Posterior vena cava (tissue), 2 donors: Measurements from ENCODE around the gene LDB2. TPM values are rescaled to one million over a fixed set of nuclear protein-coding genes. Genes with fewer than 3 reads are reported as not detected.

Experiments used
- DNase-seq: peaks from one replicate; pipeline ENCODE4 v3.0.0-alpha.2; 2020; ENCODE audit warnings: low spot score
- intact Hi-C, 2 donors: fragments of 100-400 bp; cut with DNase I; formaldehyde crosslinking; loops; one replicate each; pipeline versions ENCODE4 v1.14.1 to v1.14.2; 2022 to 2023
- total RNA-seq, 2 donors: library from RNA; stranded (reverse); fragmentation: NEBNext Ultra II Directional; extraction: Animal tissue kit (Norgen Biotek cat#: 25700); gene quantifications; one replicate each; pipeline ENCODE4 v1.2.1, GENCODE V29; 2021
- donor health status: DM: yes; HTN: yes; CAD: no.
- donor health status: DM: yes; HTN: yes; CAD: no.

Gene LDB2
- total RNA-seq, 2 donors from 2014 or later: 50.5 to 52.3 TPM

DNA sequence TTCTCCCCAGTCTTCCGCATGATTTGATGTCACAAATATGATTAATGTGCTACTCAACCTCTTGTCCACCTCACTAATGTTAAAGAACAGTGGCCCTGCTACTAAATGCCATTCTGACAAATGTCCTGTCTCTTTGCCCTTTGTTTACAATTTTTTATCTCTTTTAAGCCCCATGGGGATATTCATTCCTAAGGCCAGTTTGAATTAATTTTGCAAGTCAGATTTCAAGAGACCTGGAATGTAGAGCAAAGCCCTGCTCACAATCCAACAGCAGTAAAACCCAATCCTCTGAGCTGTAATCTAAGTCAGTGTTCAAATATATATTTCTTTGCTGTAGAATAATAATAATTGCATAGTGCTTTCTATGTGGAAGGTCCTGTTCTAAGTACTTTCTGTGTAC, 81.2 kb downstream of the LDB2 start:
- no peak for DNase-seq
- intact Hi-C loops: no loop called here

DNA sequence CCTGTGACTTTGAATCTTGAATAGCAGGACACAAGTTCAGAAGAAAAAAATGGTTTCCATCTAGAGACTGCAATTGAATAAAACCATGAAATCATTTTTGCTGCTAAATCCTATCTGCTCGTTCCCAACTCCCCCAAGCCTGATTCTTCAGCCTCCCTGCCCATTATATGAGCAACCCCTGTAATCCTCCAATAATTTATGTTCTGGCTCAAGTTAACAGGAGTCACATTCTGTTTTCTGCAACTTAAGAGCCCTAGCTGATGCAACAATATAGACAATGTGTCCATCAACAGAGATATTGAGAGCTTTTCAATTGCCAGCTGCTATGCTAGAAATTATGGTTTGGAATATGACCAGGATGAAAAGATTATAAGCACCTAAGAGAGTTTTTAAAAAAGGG, 84.1 kb downstream of the LDB2 start:
- intact Hi-C loops: no loop called here
- DNase-seq: no peak

DNA sequence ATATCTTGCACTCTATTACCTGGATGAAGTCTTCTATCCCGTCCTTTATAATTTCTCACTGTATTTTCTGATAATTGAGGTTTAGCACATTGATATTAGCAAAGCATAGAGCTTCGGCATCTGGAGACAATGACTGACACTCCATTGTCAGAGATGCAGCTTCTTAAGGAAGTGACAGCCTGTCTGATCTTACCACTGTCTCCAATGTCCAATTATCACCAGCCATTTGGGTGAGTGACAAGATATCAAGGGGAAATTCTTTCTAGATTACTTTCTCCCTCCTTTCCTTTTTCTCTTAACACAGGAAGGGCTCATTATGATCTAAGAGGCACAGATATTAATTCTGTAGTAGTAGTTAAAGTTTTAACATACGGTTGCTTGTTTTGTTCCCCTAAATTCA, 86.4 kb downstream of the LDB2 start:
- intact Hi-C loops: no loop called here
- no peak for DNase-seq

DNA sequence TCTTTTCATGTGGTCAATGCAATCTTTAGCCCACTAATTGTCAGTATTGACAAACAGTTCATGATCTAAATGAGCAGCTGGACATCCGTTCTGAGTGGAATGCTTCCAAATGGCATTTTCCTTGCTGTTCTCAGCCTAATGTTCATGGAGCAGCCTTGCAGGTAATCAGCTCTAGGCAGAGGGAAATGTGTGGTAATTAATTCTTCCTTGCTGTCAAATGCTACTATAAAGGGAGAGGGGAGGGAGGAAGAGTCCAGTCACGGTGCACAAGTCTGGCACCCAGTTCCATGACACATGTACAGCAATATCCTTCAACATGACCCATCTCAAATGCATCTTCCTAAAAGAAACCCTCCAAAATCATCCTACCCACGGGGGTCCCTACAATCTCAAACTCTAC, 88.5 kb downstream of the LDB2 start:
- DNase-seq: no peak

DNA sequence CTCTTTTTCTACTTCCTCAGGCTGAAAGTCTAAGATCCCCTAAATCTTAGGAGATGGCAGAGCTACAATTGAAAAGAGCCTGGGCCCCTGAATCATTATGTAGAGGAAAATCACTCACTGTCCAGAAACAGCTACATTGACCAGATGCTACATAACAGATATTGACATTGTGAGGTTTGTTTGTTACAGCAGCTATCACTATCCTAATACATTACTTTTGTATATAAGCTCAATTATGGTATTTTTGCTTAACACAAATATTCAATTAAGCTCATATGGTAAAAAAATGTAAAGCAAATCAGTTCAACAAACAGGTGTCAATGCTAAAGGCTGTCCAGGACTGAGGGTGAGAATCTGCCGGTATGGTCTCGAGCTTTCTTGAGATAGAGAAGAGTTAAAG, 89.4 kb downstream of the LDB2 start:
- no peak for DNase-seq
- intact Hi-C loops: no loop called here

More for the DNA sequence above, 88.5 kb downstream of the LDB2 start:
- intact Hi-C loops: no loop called here

DNA sequence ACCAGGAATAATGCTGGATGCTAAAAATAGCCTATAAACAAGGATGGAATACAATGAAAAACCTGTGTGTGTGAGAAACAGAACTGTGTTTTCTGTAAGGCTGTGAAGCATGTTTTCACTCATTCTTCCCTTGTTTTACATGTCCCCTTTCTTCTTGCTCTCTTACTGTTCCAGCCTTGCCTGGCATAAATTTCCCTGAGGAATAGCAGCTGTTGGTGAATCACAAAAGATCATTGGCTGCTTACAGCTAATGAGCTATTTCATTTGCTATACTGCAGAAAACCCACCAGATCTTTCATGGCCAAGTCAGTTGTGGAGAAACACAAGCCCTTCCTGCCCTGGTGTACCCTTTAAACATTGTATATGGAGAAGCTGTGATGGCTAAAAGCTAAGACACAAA, 91.1 kb downstream of the LDB2 start:
- DNase-seq: no peak
- intact Hi-C loops: no loop called here

DNA sequence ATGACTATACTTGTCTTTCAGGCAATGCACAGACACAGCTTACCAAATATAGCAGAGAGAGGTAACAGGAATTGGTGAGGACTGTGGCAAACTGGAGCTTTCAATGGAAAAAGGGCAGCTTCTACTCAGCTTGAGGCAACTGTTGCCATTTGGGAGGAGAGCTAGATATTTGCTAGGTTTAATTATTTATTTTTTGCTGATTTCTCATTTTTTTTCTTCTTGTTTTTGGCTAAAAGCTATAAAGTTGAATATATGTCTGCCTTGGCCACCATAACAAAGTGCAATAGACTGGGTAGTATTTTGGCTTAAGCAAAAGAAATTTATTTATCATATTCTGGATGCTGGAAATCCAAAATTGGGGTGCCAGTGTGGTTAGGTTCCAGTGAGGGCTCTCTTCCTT, 93.9 kb downstream of the LDB2 start:
- DNase-seq: no peak
- intact Hi-C loops: no loop called here

DNA sequence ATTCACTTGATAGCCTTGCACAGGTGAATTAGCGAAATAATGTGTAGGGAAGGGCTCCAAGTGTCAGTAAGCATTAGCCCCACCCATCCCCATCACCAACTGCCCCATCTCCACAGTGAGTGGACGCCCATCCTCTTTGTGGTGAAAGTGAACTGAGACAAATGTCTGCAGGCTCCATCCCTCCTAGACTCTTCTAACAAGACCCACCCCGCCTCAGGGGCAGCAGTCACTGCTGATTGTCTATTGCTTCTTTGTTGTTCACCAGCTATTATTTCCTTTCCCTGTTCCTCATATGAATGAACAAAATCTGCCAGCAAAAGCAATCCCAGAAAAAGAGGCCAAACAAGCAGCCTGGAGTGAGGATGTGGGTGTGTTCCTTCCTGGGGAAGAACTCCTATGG, 96.4 kb downstream of the LDB2 start:
- intact Hi-C loops: no loop called here
- no peak for DNase-seq

DNA sequence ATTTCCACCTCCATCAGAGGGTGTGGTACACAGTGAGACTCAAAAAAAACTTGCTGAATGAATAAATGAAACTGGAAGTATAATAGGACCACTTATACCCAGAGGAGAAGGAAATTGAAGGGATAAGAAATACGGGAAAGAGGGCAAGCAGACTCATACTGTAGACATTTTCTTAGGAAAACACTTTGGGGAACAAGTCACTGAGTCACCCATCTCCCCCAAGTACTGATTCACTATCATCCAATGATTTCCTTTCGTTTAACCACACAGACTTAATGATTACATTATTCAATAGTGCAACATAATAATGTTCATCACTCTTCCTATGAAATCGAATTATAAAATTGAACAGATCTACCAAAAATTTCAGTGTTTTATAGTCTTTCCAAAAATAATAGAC, 97.1 kb downstream of the LDB2 start:
- intact Hi-C loops: no loop called here
- DNase-seq: no peak

DNA sequence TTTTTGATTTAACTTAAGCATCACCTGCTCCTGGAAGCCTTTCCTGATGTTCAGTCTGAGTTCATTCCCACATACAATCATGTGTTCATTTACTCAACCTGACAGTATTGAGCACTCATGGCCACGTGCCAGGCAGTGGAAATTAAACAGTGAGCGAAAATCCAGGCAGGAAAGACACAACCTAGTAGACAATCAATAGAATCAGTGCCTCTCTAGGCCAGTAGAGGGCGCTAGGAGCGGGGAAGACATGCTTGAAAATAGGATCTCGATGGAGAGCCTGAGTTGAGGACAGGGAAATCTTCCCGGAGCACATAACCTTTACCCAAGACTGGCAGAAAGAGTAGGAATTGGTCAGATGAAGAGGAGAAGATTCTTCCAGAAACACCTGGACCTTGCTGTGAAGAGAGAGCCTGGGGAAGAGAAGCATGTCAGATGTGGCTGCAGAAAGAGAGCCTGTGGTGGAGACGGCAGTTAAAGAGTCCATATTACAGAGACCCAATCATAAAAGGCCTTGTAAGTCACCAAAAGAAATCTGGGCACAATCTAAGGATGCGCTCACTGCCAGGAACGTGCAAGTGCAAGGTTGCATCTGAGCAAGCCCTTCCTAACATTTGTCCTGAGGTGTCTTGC, 103.5 kb downstream of the LDB2 start:
- no peak for DNase-seq
- intact Hi-C loops: loop anchor here in 1 of 2 donors (10.0 kb wide), 1 partner anchor 530 kb away; no protein-coding TSS in a partner anchor

DNA sequence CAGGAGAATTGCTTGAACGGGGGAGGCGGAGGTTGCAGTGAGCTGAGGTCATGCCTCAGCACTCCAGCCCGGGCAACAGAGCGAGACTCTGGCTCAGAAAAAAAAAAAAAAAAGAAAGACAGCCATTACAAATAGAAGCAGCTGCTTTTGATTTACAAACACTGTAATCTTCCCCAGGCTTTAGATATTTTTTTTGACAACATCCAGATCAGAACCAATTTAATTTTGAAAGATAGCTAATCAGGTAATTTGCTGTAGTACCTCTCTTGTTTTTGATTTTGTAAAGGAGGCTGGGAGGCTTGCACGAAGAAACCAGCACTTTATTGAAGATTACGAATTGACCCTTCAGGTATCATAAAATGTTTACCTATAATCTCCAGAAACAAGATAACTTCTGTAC, 107.0 kb downstream of the LDB2 start:
- DNase-seq: no peak
- intact Hi-C loops: loop anchor here in 1 of 2 donors (10.0 kb wide), 1 partner anchor 533 kb away; no protein-coding TSS in a partner anchor

DNA sequence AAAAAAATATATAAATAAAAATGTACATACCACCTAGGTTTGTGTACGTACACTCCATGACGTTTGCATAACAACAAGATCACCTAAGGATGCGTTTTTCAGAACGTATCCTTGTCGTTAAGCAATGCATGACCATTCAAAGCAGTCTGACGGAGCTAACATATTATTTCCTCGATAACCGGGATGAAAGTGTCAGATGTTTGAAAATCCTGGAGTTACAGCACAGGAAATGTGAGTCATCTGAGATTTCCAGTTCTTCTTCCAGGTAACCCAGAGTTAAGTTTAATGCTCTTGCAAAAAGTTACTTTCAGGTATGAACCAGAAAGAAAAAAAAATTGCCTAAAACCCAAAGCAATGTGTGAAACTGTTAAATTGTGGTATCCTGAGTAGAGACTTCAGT, 107.9 kb downstream of the LDB2 start:
- no peak for DNase-seq
- intact Hi-C loops: loop anchor here in 1 of 2 donors (10.0 kb wide), 1 partner anchor 534 kb away; no protein-coding TSS in a partner anchor

DNA sequence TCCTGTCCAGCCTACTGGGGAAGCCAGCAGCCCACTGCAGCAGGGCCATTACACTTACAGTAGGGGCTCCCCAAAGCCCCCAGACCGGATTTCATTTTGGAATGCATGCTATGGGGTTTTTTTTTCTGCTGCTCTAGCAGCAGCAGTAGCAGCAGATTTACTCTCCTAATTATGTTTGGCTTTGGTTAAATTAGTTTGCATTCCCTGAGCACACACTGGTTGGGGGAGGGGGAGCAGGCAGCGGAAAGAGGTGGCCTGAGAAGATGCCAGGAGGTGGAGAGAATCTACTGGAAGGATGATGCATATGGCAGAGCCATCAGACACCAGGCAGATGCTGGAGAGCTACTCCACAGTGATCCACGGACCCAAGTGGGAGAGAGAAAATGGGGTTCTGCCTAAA, 109.6 kb downstream of the LDB2 start:
- intact Hi-C loops: no loop called here
- no peak for DNase-seq

DNA sequence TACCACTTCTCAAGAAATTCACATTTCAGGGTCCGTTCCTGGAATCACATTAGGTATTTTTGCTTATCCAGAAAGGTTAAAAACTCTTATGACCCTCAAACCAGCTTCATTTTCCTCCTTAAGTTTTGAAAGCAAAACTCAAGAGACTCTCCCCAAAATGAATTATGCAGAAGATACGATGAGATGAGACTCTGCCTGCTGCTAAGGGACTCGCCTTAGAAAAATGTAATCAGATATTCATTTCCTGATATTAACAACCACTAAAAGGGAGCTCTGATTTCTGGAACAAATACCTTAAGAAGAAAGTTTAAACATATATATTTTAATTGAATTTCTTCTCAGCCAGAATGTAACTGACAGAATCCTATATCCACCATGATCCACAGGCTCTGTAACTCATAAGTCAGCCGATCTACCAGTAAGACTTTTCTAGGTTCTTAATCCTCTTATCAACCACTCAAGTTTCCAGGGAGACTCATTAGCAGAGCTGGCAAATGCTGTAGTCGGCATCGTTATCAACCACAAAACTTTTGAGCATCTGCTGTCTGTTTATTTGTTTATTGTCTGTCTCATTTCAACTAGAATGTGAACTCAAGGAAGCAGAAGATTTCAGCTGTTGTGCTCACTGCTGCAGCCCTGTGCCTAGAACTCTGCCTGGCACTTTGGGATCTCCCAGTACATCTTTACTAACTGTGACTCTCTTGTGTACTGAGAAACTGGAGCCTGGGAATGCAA, 112.5 kb downstream of the LDB2 start:
- no peak for DNase-seq
- intact Hi-C loops: no loop called here

DNA sequence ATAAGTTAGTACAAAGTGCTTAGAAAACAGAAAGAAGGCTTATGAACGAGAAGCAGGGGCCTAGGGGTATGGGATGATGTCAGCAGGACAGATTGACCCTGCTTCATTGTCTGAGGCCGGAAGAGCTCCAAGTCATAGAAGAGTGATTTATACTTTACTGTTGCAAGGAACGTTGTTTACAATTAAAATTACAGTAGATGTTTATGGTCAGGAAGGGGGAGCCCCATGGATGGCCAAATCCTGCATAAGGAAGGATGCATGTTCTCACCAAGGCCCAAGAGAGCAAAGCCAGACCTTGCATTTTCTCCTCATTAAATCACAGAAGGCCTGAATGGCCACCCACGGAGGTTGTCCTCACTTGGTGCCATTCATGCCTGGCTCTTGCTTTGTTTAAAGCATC, 115.3 kb downstream of the LDB2 start:
- intact Hi-C loops: no loop called here
- DNase-seq: no peak

DNA sequence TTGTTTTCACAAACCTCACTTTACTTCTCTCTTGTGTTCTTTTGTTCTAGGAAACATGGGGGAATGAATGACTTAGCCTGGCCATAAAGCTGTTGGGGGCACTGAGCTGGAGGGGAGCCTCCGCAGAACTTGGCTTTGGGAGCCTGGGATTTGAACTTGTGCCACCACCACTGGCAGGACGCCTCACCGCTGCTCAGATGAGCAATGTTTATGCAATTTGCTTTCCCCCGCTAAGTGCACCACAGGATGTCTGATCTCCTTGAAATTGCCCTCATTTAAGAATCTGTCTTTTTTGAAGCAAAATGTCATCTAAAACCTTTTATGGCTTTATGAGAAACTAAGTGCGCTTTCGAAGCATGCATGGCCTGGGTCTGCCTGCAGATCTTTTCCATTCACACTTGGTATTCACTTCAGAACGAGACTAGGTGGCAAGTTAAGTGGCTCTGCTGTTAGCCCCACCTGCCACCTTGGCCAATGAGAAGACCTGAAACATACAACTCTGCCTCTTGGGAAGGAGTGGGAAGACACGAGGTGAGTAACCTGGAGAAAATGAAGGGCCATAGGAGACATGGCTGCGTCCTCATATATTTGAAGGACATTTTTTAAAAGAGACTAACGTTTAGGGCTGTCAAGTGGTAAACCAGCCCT, 119.3 kb downstream of the LDB2 start:
- DNase-seq: no peak

DNA sequence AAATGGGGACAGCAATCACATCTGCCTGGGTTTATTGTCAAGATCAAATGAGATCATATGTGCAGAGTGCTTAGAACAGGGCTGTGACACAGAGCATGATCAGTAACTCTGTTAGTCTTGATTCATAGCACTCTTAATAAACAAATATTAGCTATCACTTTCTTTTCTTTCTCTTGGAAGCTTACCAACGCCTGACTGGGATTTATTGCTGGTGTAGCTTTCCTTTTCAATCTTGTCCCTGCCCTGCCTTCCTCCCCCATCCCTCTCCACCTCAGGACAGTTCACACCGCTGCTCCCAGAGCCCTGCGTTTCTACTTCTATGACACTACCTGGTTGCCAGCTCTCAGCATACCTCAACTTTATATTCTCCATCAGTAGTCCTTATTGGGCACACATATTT, 120.7 kb downstream of the LDB2 start:
- DNase-seq: no peak
- intact Hi-C loops: no loop called here

More for the DNA sequence above, 119.3 kb downstream of the LDB2 start:
- intact Hi-C loops: no loop called here

DNA sequence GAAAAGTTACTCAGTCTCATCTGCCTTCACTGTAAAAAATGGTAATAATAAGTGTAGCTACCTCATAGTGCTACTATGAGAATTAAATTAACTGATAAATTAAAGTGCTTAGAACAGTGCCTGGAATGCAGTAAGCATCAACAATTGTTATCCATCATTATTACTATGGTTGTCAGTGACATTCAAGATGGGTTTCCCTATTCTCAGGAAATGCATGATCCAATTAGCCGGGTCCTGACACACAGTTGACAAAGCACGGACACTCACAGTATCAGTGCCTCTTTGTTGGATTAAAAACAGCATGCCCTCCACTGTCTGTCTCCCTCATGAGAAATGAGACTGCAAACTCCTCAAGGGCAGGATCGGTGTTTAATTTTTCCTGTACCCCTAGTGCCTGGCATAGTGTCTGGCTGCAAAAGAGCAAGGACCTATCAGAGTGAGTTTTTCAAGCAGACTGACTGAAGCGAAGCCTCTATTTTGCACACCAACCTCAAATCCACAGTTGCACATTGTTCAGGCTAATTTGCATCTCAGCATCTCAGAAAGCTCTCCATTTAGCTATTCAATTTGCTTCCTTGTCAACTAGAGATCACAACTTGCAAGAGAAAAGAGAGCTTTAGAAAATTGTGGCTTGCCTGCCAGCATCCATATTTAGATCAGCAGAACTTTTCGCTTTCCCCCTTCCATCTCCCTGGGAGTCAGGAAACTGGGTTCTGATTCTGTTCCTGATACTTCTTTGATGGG, 122.9 kb downstream of the LDB2 start:
- intact Hi-C loops: no loop called here
- no peak for DNase-seq

DNA sequence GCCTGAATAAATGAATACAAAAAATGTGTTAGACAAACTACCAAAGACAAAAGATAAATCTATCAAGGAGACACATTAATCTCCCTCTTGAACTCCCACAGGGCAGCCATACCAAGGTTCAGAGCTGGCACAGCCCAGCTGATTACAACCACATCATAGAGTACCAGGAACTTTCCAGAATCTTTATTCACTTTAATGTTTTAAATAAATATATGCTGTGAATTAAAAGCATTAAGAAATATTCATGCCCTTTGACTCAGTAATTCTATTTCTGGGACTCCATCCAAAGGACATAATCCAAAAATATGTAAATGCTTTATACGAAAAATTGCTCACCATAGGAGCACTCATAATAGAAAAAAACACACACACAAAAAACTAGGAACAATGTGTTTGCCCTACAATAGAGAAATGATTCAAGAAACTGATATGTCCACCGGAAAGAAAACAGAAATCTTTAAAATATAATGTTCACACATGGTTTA, 126.0 kb downstream of the LDB2 start:
- intact Hi-C loops: no loop called here
- DNase-seq: no peak
